HG02763 (cell line): ENCODE measurements around the gene ST7L.

ENCODE experiments used
- ATAC-seq: cut with Tn5 transposase; IDR thresholded peaks from one replicate; pipeline ENCODE4 v1.9.1; 2021; ENCODE audit warnings: mild to moderate bottlenecking, moderate library complexity; ENCODE audit not compliant: unreplicated experiment

Gene ST7L

GRCh38 chr1:112548547-112548946 lies 70.4 kb downstream of the ST7L start:
- no peak for ATAC-seq

DNA sequence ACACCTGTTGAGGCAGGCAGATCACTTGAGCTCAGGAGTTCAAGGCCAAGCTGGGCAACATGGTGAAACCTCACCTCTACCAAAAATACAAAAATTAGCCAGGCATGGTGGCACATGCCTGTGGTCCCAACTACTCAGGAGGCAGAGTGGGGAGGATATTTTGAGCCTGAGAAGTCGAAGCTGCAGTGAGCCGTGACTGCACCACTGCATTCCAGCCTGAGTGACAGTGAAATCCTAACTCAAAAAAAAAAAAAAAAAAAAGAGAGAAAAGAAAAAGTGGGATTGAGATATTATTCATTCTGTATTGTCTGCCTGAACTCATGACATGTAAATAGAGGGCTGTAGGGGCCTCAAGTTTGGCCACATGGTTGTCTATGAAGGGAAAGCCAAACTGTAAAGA lies 72.9 kb downstream of the ST7L start:
- ATAC-seq, result no peak

DNA sequence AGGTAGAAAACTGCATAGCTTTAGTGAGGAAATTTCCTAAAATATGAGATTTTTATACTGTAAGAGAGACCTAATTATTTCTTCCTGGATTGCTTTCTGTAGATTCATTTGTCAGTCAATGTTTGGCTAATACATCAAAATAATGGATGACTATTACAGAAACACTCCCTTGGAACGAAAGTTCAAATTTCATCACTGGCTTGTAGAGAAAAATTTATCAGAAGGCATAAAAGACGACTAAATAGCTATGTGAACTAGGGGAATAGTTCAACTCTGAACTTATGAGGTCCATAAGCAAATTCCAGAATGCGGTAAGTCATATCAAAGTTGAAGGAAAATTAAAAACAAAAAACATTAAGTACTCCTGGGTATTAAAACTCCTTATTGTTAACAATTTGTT lies 74.2 kb downstream of the ST7L start:
- ATAC-seq, result no peak

DNA sequence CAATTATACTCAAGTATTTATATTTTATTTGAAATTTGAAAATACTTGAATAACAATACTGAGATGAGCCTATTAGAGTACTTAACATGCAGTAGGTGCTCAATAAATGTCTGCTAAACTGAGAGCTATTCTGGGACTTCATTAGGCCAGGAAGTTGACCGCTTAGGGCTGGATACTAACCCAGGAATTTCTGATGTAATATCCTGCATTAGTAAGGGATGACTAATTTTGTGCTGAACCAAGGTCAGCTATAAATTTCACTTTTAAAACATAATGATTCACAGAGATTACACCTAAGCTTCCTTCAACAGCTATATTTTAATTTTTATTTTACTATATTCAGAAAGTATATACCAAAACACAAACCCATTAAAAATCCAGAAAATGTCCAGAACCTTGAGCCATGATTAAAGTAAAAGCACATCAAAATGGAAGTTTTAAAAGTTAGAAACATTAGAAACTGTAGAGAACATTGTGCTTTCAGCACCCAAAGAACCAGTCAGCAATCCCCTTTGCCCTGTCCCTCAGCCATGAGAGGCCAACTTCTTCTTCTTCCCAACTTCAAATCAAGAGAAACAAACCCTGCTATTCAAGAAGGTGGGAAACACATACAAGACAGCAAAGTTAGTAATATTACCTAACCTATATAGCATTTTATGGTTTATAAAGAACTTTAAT lies 74.8 kb downstream of the ST7L start:
- ATAC-seq, result no peak

GRCh38 chr1:112542206-112542973 lies 76.6 kb downstream of the ST7L start:
- no peak for ATAC-seq

GRCh38 chr1:112541299-112541698 lies 77.6 kb downstream of the ST7L start:
- no peak for ATAC-seq

DNA sequence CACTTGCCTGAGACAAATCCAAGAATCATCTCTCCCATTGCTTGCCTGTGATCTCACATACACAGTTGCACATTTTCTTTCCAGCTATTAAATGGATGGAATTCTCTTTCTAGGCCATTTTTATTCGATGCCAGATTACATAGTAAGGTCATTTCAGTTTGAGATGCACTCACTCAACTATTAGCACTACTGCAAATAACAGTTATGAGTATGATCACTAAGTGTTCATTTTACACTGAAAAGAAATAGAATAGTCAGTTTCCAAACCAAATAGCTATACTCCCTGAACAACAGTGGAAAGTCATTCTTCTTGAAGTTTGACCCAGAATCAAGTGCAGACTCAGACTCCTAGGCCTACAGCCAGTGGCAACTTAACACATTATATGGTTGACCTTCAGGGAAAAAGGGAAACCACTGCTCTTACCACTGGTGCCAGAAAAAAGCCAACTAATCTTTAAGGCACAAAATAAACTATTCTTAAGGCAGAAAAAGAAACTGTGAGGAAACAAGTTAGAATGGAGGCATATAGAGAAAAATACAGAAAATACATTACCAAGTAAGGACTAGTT lies 78.6 kb downstream of the ST7L start:
- no peak for ATAC-seq

DNA sequence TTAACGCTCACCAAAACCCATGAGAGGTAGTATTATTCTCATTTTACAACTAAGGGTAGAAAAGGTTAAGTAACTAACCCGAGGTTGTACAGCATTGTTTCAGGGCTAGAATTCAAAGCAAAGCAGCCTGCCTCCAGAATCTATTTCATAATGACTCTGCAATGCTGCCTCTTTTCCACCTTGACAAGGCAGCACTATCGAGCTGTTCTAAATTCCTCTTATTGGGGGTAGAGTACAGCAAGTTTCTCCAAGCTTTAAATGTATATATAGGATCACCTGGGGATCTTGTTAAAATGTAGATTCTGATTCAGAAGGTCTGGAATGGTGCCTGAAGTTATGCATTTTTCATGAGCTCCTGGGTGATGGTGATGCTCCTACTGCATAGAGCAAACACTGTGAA lies 80.1 kb downstream of the ST7L start:
- no peak for ATAC-seq

DNA sequence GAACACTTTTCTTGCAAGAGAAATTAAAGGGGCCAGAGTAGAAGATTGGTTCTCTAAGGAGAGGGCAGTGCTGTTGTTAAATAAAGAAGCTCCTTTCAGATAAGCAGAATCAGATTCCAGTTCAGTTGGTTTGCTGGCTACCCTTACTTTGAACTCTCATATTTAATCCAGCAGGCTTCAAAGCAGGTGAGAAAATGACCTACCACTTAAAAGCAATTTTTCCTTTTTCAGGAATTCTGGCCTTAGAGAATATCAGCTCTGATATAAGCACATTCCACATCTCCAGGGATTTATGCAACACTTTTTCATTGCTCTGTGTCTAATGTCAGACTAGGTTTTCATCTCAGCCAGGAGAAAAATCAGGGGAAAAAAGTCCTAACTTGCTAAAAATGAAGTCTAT lies 81.5 kb downstream of the ST7L start:
- ATAC-seq, result no peak

DNA sequence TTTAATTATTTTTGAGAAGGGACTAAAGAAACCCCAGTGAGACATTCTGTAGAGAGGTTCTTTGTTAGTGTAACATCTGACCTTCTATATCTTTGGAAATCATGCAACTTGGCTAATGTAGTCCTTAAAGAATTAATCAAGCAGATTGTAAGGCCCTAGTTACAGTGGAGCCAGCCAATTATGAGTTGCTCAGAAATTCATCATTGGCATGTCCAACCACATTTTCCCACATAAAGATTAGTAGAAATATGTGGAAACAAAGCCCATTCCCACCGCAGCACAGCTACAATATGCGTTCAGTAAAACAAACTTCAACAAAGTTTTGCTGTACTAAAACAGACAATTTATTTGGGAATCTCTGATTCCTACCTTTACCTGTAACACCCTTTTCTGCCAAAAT lies 82.4 kb downstream of the ST7L start:
- no peak for ATAC-seq

GRCh38 chr1:112533029-112533428 lies 85.9 kb downstream of the ST7L start:
- no peak for ATAC-seq

DNA sequence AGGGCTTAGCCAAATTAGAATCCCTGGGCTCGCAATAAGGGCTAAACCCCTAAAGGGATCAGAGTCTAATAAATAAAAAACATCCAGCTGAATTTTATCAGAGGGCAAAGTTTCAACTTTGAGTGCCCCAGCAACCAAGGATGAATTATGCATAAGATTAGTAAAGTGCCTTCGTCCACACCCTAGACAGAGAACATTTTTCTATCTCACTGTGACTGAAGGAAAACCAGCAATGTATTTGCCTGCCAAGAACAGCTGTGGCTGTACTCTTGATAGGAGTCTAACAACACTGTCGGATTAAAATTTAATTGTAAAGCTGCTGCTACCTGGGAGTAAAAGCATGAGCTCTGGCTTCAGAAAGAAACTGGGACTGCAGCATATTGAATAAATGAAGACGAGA lies 86.9 kb downstream of the ST7L start:
- ATAC-seq, result no peak

DNA sequence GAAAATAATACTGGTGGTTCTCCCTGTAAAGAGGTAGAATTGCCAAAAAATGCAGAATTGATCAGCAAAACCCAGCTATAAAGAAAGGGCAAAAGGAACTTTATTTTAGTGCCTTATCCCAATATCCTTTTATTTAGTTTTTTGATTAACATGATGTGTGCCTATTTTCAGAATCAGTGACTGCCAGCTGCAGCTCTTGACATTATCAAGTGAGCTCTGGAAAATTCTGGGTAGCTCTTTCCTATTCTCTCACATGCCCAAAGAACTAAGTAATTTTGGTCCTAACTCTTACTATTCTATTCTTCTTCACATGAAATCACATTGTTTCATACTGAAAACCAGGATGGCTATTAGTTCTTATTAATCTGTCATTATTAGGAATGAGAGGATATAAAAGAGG lies 88.1 kb downstream of the ST7L start:
- ATAC-seq, result no peak

DNA sequence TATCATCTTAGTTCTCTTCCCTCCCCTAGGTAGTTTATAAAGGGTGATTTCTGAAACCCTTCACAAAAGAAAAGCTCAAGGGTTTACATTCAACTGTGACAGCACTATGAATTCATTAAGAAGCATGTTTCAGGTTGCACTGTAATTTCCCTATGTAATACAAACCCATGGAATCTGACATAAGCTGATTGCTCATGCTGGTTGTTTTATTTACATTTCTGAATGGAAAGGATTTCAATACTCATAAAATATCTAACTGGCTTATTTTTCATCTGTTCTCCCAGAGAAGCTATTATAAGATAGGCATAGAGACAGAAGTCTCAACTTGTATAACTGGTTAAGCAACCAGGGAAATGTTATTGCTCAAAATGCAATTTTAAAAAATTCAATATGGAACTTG lies 89.6 kb downstream of the ST7L start:
- ATAC-seq, result no peak

- ATAC-seq, result no peak
These were observed 90.9 kb downstream of the ST7L start for GRCh38 chr1:112528076-112528475.

GRCh38 chr1:112527266-112528010 lies 91.5 kb downstream of the ST7L start:
- ATAC-seq, result no peak

DNA sequence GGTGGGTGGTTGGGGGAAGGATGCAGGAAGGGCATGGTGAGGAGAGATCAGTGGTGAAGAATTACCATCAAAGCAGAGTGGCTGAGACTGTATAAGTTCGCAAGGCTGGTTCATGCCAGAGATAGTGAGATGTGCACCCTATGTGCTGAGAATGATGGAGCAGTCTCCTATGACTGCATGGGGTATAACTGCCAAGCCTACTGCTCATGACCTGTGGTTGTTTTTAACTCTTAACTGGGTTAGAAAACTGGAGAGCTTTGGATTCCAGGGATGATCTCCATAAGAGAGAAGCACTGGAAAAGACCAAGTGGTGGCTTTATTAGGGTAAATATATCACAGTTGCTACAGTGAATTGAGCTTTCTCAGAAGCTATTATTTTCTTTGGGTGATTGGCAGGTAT lies 94.0 kb downstream of the ST7L start:
- no peak for ATAC-seq

GRCh38 chr1:112524251-112524650 lies 94.7 kb downstream of the ST7L start:
- no peak for ATAC-seq

DNA sequence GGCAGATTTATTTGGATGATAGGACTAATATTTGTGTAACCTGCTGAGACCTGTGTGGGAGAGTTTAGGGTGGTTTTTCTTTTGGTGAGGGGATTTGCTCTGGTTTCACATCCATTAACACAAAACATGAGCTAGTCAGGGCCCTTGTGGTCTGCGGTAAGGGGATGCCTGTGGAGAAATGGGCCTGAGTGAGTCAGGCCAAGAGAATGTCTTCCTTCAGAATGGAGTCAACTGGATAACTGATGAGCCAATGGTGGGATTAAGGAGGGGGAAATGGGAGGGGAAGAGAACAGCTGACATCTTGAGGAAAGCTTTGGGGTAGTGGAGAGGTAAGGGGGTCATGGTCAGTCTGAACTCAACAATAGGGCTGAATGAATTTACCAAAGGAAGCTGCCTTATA lies 96.3 kb downstream of the ST7L start:
- no peak for ATAC-seq

DNA sequence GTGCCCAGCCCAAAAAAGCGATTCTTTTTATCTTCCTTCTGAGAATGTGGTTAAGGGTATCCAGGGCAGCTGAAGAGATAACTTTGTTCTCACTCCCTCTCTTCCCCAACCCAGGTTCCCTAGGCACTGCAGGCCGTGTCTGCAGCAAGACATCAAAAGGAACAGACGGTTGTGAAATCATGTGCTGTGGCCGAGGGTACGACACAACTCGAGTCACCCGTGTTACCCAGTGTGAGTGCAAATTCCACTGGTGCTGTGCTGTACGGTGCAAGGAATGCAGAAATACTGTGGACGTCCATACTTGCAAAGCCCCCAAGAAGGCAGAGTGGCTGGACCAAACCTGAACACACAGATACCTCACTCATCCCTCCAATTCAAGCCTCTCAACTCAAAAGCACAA lies 98.8 kb downstream of the ST7L start:
- ATAC-seq, result no peak

- no peak for ATAC-seq
These were observed 100.8 kb downstream of the ST7L start for GRCh38 chr1:112518186-112518585.

- ATAC-seq, result no peak
These were observed 101.3 kb downstream of the ST7L start for GRCh38 chr1:112517646-112518045.
